Measurements from ENCODE around the gene NOL6.

- TF ChIP-seq CTCF (optimal IDR thresholded peaks at IDR 0.05 in 1 of 3, IDR thresholded peaks at IDR 0.05 in 1 of 3, conservative IDR thresholded peaks at IDR 0.05 in 1 of 3; ENCODE audit: extremely low read depth in 1 of 3, insufficient read depth in 2 of 3, low read length in 3 of 3) (no peak), EZH2 (IDR thresholded peaks at IDR 0.05; ENCODE audit: low read length) (no peak)
Measured at GRCh38 chr9:33445389-33446239, 28.1 kb downstream of the NOL6 start.
